ENCODE data around the gene OTOG.
"Not testable (repeated sequence)": the region's sequence is repeated elsewhere in the genome, so short reads cannot be mapped to it uniquely, and the experiment has no call there.

OTOG gene

GRCh38 chr11:17613983-17614382 lies 66.9 kb downstream of the OTOG start:
- Histone ChIP-seq H3F3A (ENCODE audit: insufficient read depth) (no peaks in the 10 kb centered on the region), H3K9ac (ENCODE audit: low read length) (no peak overlapping the region), H3K27me3 (ENCODE audit: low read length) (no peaks in the 10 kb centered on the region), H3K4me3 (ENCODE audit: insufficient read depth, low read length, poor library complexity, severe bottlenecking) (no peak overlapping the region), H3K9me3 (ENCODE audit: insufficient read depth, low read length) (no peaks in the 10 kb centered on the region), H3K79me2 (ENCODE audit: insufficient read depth, low read length) (no peaks in the 10 kb centered on the region), H4K20me1 (ENCODE audit: low read depth, low read length) (peaks cover 3% of the 10 kb centered on the region; the same call in 1 of the 2 replicates), H3K36me3 (ENCODE audit: low read length) (no peaks in the 10 kb centered on the region), H3K27ac (ENCODE audit: low read depth, low read length) (no peak overlapping the region), H3K9me2 (replicated peaks; ENCODE audit: insufficient read depth, low read length) (no peaks in the 10 kb centered on the region), H2AFZ (ENCODE audit: low read depth, low read length, severe bottlenecking) (no peak overlapping the region), H3K4me2 (ENCODE audit: low read depth, low read length, poor library complexity, severe bottlenecking) (no peak overlapping the region)
- TF ChIP-seq EZH2phosphoT487 (conservative IDR thresholded peaks at IDR 0.05; ENCODE audit: low read length): no peak
- TF ChIP-seq, protein P1, sequence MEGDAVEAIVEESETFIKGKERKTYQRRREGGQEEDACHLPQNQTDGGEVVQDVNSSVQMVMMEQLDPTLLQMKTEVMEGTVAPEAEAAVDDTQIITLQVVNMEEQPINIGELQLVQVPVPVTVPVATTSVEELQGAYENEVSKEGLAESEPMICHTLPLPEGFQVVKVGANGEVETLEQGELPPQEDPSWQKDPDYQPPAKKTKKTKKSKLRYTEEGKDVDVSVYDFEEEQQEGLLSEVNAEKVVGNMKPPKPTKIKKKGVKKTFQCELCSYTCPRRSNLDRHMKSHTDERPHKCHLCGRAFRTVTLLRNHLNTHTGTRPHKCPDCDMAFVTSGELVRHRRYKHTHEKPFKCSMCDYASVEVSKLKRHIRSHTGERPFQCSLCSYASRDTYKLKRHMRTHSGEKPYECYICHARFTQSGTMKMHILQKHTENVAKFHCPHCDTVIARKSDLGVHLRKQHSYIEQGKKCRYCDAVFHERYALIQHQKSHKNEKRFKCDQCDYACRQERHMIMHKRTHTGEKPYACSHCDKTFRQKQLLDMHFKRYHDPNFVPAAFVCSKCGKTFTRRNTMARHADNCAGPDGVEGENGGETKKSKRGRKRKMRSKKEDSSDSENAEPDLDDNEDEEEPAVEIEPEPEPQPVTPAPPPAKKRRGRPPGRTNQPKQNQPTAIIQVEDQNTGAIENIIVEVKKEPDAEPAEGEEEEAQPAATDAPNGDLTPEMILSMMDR (IDR thresholded peaks at IDR 0.05; ENCODE audit: insufficient read depth, low read length, poor library complexity, severe bottlenecking): no peak

DNA sequence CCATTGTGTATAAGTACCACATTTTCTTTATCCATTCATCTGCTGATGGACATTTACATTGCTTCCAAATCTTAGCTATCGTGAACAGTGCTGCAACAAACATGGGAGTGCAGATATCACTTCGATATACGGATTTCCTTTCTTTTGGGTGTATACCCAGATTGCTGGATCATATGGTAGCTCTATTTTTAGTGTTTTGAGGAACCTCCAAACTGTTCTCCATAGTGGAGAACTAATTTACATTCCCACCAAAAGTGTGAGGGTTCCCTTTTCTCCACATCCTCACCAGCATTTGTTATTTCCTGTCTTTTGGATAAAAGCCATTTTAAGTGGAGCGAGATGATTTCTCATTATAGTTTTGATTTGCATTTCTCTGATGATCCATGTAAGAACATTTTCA lies 75.7 kb downstream of the OTOG start:
- not testable (repeated sequence) for H3F3A ChIP-seq (ENCODE audit: insufficient read depth); H2AFZ ChIP-seq (ENCODE audit: low read depth, low read length, severe bottlenecking); H4K20me1 ChIP-seq (ENCODE audit: low read depth, low read length); H3K27me3 ChIP-seq (ENCODE audit: low read length); H3K79me2 ChIP-seq (ENCODE audit: insufficient read depth, low read length); H3K36me3 ChIP-seq (ENCODE audit: low read length); H3K4me2 ChIP-seq (ENCODE audit: low read depth, low read length, poor library complexity, severe bottlenecking); H3K9ac ChIP-seq (ENCODE audit: low read length); H3K9me2 ChIP-seq (replicated peaks; ENCODE audit: insufficient read depth, low read length); H3K9me3 ChIP-seq (ENCODE audit: insufficient read depth, low read length); H3K4me3 ChIP-seq (ENCODE audit: insufficient read depth, low read length, poor library complexity, severe bottlenecking); H3K27ac ChIP-seq (ENCODE audit: low read depth, low read length)

GRCh38 chr11:17629113-17629512 lies 82.1 kb downstream of the OTOG start:
- Histone ChIP-seq H3K27ac (ENCODE audit: low read depth, low read length) (no peak overlapping the region), H3K36me3 (ENCODE audit: low read length) (no peaks in the 10 kb centered on the region), H3K4me2 (ENCODE audit: low read depth, low read length, poor library complexity, severe bottlenecking) (no peak overlapping the region), H3F3A (ENCODE audit: insufficient read depth) (no peaks in the 10 kb centered on the region), H3K4me3 (ENCODE audit: insufficient read depth, low read length, poor library complexity, severe bottlenecking) (no peak overlapping the region), H3K9me3 (ENCODE audit: insufficient read depth, low read length) (no peaks in the 10 kb centered on the region), H4K20me1 (ENCODE audit: low read depth, low read length) (no peaks in the 10 kb centered on the region), H3K27me3 (ENCODE audit: low read length) (no peaks in the 10 kb centered on the region), H2AFZ (ENCODE audit: low read depth, low read length, severe bottlenecking) (no peak overlapping the region), H3K9me2 (replicated peaks; ENCODE audit: insufficient read depth, low read length) (no peaks in the 10 kb centered on the region), H3K9ac (ENCODE audit: low read length) (no peak overlapping the region), H3K79me2 (ENCODE audit: insufficient read depth, low read length) (no peaks in the 10 kb centered on the region)
- TF ChIP-seq, protein P1 (IDR thresholded peaks at IDR 0.05; ENCODE audit: insufficient read depth, low read length, poor library complexity, severe bottlenecking): no peak
- TF ChIP-seq EZH2phosphoT487 (conservative IDR thresholded peaks at IDR 0.05; ENCODE audit: low read length): no peak

DNA sequence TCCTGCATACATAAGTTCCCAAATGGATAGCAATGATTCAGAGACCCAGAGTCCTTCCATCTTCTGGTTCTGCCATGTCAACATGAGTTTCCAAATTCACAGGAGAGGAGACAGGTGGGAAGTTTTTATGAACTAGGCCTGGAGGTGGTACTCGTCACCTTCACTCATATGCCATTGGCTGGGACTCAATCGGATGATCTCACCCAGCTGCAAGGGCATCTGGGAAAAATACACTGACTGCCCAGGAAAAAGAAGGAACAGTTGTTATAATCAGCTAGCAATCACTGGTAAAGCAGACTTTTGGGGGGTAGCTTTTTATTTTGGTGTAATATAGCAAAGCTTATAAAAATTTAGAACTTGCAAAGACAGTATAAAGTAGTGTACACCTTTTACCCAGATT lies 83.9 kb downstream of the OTOG start:
- H3K4me3 ChIP-seq (ENCODE audit: insufficient read depth, low read length, poor library complexity, severe bottlenecking): no peak overlapping the region
- no peak for TF ChIP-seq EZH2phosphoT487 (conservative IDR thresholded peaks at IDR 0.05; ENCODE audit: low read length)
- TF ChIP-seq, protein P1 (IDR thresholded peaks at IDR 0.05; ENCODE audit: insufficient read depth, low read length, poor library complexity, severe bottlenecking): no peak

More for the DNA sequence above, 83.9 kb downstream of the OTOG start:
- Histone ChIP-seq H2AFZ (ENCODE audit: low read depth, low read length, severe bottlenecking) (no peak overlapping the region), H3K9ac (ENCODE audit: low read length) (no peak overlapping the region), H3K79me2 (ENCODE audit: insufficient read depth, low read length) (no peaks in the 10 kb centered on the region), H4K20me1 (ENCODE audit: low read depth, low read length) (no peaks in the 10 kb centered on the region), H3K27me3 (ENCODE audit: low read length) (no peaks in the 10 kb centered on the region), H3K27ac (ENCODE audit: low read depth, low read length) (no peak overlapping the region), H3K36me3 (ENCODE audit: low read length) (no peaks in the 10 kb centered on the region), H3K9me3 (ENCODE audit: insufficient read depth, low read length) (no peaks in the 10 kb centered on the region), H3F3A (ENCODE audit: insufficient read depth) (no peaks in the 10 kb centered on the region), H3K9me2 (replicated peaks; ENCODE audit: insufficient read depth, low read length) (no peaks in the 10 kb centered on the region), H3K4me2 (ENCODE audit: low read depth, low read length, poor library complexity, severe bottlenecking) (no peak overlapping the region)

All from SU-DHL-6 (cell line).